ENCODE data around the gene CFAP92. TPM values are rescaled to one million over a fixed set of nuclear protein-coding genes. Genes with fewer than 3 reads are reported as not detected.

CFAP92 gene
- total and polyA plus RNA-seq, 2 donors (not counting 3 experiments of a cell fraction or from before 2014, with no cell fraction given) = 0.04 to 0.62 TPM

GRCh38 chr3:128933213-128933921 is 60.5 kb downstream of the CFAP92 start:
- Histone ChIP-seq H3K9me3 (replicated peaks; ENCODE audit: control insufficient read depth, insufficient read depth, low read length) (no peaks in the 10 kb centered on the region), H3K4me2 (ENCODE audit: insufficient read depth, low read length) (no peak overlapping the region), H3K27me3 (ENCODE audit: control insufficient read depth in 2 of 2, insufficient read depth in 2 of 2, low read length in 2 of 2) (peaks cover 2 to 7% of the 10 kb centered on the region in 2 experiments), H3K27ac (ENCODE audit: insufficient read depth, low read depth, low read length) (no peak overlapping the region), H3K4me1 (ENCODE audit: control insufficient read depth, extremely low read depth, insufficient read depth, low read length) (no peaks in the 10 kb centered on the region), H4K20me1 (replicated peaks; ENCODE audit: control insufficient read depth, extremely low read depth, insufficient read depth, low read length) (no peaks in the 10 kb centered on the region), H3K9me1 (replicated peaks; ENCODE audit: control insufficient read depth, extremely low read depth, insufficient read depth, low read length) (no peaks in the 10 kb centered on the region), H3K9ac (replicated peaks; ENCODE audit: extremely low read depth, insufficient read depth, low read length) (no peak overlapping the region), H3K4me3 (replicated peaks in 1 of 3; ENCODE audit: insufficient read depth in 1 of 3, low read depth in 1 of 3, low read length in 3 of 3) (no peak overlapping the region), H3K79me2 (ENCODE audit: control insufficient read depth, insufficient read depth, low read length) (no peaks in the 10 kb centered on the region), H3K36me3 (ENCODE audit: control insufficient read depth in 2 of 2, extremely low read depth in 1 of 2, insufficient read depth in 2 of 2, low read length in 2 of 2) (no peaks in the 10 kb centered on the region), H2AFZ (ENCODE audit: low read depth, low read length) (no peak overlapping the region)
- ChIA-PET POLR2A (no interaction called here), CTCF (interaction anchor here (1.0 to 2.1 kb wide), 3 partner anchors 10 to 37 kb away, joined by 3 to 5 read pairs (median 5); no protein-coding TSS in a partner anchor)
- no peak for DNase-seq (ENCODE audit: low read depth, low spot score)
- FAIRE-seq = no peak
- intact Hi-C loops (cut with micrococcal nuclease) (no loop called here), dilution Hi-C loops (cut with MboI; ENCODE audit: extremely low pct_ligation_motif_present, low sequenced_read_pairs) (no loop called here)
- no peak for TF ChIP-seq GATA2 (IDR thresholded peaks at IDR 0.05; ENCODE audit: insufficient read depth, insufficient read length, low read depth, low read length)
- BruUV-seq (replicated peaks) = no TSS peak

GRCh38 chr3:128932516-128933212 is 61.2 kb downstream of the CFAP92 start:
- intact Hi-C loops (cut with micrococcal nuclease) = no loop called here
- Histone ChIP-seq H3K9me1 (replicated peaks; ENCODE audit: control insufficient read depth, extremely low read depth, insufficient read depth, low read length) (no peaks in the 10 kb centered on the region), H3K79me2 (ENCODE audit: control insufficient read depth, insufficient read depth, low read length) (no peaks in the 10 kb centered on the region), H3K27ac (ENCODE audit: insufficient read depth, low read depth, low read length) (no peak overlapping the region), H3K4me2 (ENCODE audit: insufficient read depth, low read length) (no peak overlapping the region), H3K27me3 (ENCODE audit: control insufficient read depth in 2 of 2, insufficient read depth in 2 of 2, low read length in 2 of 2) (peaks cover 2 to 7% of the 10 kb centered on the region in 2 experiments), H3K36me3 (ENCODE audit: control insufficient read depth in 2 of 2, extremely low read depth in 1 of 2, insufficient read depth in 2 of 2, low read length in 2 of 2) (no peaks in the 10 kb centered on the region), H3K9ac (replicated peaks; ENCODE audit: extremely low read depth, insufficient read depth, low read length) (no peak overlapping the region), H4K20me1 (replicated peaks; ENCODE audit: control insufficient read depth, extremely low read depth, insufficient read depth, low read length) (no peaks in the 10 kb centered on the region), H3K9me3 (replicated peaks; ENCODE audit: control insufficient read depth, insufficient read depth, low read length) (no peaks in the 10 kb centered on the region), H3K4me1 (ENCODE audit: control insufficient read depth, extremely low read depth, insufficient read depth, low read length) (no peaks in the 10 kb centered on the region), H2AFZ (ENCODE audit: low read depth, low read length) (no peak overlapping the region), H3K4me3 (replicated peaks in 1 of 3; ENCODE audit: insufficient read depth in 1 of 3, low read depth in 1 of 3, low read length in 3 of 3) (no peak overlapping the region)
- DNase-seq (ENCODE audit: low read depth, low spot score) (no peak), FAIRE-seq (no peak)
- no TSS peak for BruUV-seq (replicated peaks)
- dilution Hi-C loops (cut with MboI; ENCODE audit: extremely low pct_ligation_motif_present, low sequenced_read_pairs) = no loop called here
- ChIA-PET POLR2A (no interaction called here), CTCF (interaction anchor here (1.0 to 2.1 kb wide), 2 partner anchors 10 to 17 kb away, joined by 3 to 5 read pairs; no protein-coding TSS in a partner anchor)
- TF ChIP-seq POLR2A (IDR thresholded peaks at IDR 0.05; ENCODE audit: low read depth, low read length) (no peak), POLR2AphosphoS5 (IDR thresholded peaks at IDR 0.05; ENCODE audit: insufficient read depth, low read depth, low read length) (no peak)
